Measurements from ENCODE around the gene CLDN3. TPM values are rescaled to one million over a fixed set of nuclear protein-coding genes. Genes with fewer than 3 reads are reported as not detected.

Gene CLDN3
- total and polyA plus RNA-seq, 9 of the 15 experiments (the other 6 are each of a cell fraction or from before 2014, with no cell fraction given) = 0.29 TPM; not detected in 8

DNA sequence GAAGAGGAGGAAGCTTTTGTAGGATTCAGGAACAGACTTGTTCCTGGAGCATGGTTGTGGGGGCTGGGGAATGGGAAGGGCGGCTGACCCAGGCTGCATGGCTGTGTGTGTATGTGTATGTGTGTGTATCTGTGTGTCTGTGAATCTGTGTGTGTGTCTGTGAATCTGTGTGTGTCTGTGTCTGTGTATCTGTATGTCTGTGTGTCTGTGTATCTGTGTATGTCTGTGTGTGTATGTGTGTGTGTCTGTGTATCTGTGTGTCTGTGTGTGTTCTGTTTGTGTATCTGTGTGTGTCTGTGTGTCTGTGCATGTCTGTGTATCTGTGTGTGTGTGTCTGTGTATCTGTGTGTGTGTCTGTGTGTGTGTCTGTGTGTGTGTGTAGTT is 44.0 kb downstream of the CLDN3 start (continued):
- TF ChIP-seq, protein P1, sequence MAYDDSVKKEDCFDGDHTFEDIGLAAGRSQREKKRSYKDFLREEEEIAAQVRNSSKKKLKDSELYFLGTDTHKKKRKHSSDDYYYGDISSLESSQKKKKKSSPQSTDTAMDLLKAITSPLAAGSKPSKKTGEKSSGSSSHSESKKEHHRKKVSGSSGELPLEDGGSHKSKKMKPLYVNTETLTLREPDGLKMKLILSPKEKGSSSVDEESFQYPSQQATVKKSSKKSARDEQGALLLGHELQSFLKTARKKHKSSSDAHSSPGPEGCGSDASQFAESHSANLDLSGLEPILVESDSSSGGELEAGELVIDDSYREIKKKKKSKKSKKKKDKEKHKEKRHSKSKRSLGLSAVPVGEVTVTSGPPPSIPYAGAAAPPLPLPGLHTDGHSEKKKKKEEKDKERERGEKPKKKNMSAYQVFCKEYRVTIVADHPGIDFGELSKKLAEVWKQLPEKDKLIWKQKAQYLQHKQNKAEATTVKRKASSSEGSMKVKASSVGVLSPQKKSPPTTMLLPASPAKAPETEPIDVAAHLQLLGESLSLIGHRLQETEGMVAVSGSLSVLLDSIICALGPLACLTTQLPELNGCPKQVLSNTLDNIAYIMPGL (CRISPR knock-in tag; IDR thresholded peaks at IDR 0.05) = no peak
- TF ChIP-seq, protein P2, sequence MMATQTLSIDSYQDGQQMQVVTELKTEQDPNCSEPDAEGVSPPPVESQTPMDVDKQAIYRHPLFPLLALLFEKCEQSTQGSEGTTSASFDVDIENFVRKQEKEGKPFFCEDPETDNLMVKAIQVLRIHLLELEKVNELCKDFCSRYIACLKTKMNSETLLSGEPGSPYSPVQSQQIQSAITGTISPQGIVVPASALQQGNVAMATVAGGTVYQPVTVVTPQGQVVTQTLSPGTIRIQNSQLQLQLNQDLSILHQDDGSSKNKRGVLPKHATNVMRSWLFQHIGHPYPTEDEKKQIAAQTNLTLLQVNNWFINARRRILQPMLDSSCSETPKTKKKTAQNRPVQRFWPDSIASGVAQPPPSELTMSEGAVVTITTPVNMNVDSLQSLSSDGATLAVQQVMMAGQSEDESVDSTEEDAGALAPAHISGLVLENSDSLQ (IDR thresholded peaks at IDR 0.05) = no peak
- no peak for TF ChIP-seq ZNF224 (CRISPR knock-in tag; IDR thresholded peaks at IDR 0.05)
- TF ChIP-seq BCLAF1 (IDR thresholded peaks at IDR 0.05; ENCODE audit: borderline replicate concordance in 1 of 2, control insufficient read depth in 1 of 2, low read depth in 2 of 2, low read length in 1 of 2) = 0 out of 4 replicates have a peak, but pooled peaks of 1 of the 2 experiments have one; percentile 60
- TF ChIP-seq ZNF316 (IDR thresholded peaks at IDR 0.05) = peak; percentile 29; the same call in 1 of the 2 replicates
- no peak; the same call in 1 of the 2 replicates for TF ChIP-seq ARID1B (IDR thresholded peaks at IDR 0.05)
- TF ChIP-seq FOXP1 (CRISPR knock-in tag; IDR thresholded peaks at IDR 0.05) = no peak
